Stimulated activated CD4-positive, alpha-beta T cell treated with anti-CD3 and anti-CD28 coated beads, Interleukin-15, amount 100 ng/mL, for 48 hours (primary cell): ENCODE measurements around the gene FOXD4L1.
"Not testable (repeated sequence)": the region's sequence is repeated elsewhere in the genome, so short reads cannot be mapped to it uniquely, and the experiment has no call there.

ENCODE experiments used
- DNase-seq, 2 donors: peaks; one replicate each; pipeline ENCODE4 v3.0.0-alpha.2; 2020; ENCODE audit warnings: low read depth in 2 of 2

FOXD4L1 gene

DNA sequence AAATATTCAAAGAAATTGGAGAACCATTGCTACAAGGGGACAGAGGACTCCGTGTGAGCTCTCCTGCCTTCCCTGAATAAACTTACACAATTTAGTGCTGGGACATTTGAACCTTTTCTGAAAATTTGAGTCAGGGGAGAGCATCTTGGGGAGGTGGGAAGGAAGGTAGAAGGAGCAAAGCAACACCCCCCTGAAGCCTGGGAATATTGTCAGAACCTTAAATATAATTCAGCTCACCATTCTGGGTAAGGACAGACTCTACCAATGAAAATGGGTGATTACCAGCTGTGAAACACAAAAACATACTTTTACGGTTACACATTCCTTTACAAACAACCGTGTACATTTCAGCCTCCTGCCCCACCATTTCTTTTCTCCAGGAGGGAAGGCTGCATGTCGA lies at the start of gene FOXD4L1:
FOXD4L1 (plus strand) TSS at position 301 of the 400 bp plus-strand sequence. CDS start 592 bp downstream, outside the sequence.
- not testable (repeated sequence) for DNase-seq

DNA sequence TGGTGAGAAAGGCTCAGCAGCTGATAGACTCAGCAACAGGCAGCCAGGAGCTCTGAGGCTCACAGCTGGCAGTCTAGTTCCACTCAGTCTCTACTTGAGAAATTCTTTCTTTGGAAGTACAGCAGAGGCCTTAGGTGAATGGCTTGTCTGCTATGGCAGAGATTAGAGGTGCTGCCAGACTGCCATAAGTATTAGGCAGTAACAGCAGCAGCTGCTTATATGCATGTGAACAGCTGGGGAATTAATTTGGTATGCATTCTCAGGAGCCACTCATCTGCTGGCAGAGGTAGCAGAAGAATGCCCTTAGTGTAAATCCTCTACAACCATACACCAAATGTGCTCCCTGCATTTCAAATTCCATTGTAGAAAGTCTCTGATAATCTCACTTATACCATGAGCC lies 32.7 kb upstream of the FOXD4L1 start:
- not testable (repeated sequence) for DNase-seq

GRCh38 chr2:113476688-113477368 lies 21.6 kb upstream of the FOXD4L1 start:
- DNase-seq: not testable (repeated sequence)

- DNase-seq: not testable (repeated sequence)
Observed at GRCh38 chr2:113496527-113496926, 1.9 kb upstream of the FOXD4L1 start.

GRCh38 chr2:113499019-113499885 lies 787 bp downstream of the FOXD4L1 start:
- DNase-seq: not testable (repeated sequence)

DNA sequence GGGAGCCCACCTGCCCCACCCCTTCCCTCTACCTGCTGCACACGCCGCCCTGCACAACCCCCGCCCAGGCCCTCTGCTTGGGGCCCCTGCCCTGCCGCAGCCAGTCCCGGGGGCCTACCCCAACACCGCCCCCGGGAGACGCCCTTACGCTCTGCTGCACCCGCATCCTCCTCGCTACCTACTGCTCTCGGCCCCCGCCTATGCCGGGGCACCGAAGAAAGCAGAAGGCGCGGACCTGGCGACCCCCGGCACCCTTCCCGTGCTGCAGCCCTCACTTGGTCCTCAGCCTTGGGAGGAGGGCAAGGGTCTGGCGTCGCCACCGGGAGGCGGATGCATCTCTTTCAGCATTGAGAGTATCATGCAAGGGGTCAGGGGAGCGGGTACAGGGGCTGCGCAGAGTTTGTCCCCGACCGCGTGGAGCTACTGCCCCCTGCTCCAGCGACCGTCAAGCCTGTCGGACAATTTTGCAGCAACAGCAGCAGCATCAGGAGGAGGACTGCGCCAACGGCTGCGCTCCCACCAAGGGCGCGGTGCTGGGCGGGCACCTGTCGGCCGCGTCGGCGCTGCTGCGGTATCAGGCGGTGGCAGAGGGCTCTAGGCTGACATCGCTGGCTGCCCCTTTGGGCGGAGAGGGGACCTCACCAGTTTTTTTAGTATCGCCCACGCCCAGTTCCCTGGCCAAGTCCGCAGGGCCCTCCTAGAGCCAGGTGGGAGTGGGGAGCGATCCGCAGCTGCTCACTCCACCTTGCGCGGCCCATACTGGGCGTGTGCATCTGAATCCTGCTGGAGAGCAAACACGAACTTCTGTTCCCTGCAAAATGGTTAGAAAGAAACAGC lies 1.6 kb downstream of the FOXD4L1 start:
- DNase-seq: not testable (repeated sequence)

DNA sequence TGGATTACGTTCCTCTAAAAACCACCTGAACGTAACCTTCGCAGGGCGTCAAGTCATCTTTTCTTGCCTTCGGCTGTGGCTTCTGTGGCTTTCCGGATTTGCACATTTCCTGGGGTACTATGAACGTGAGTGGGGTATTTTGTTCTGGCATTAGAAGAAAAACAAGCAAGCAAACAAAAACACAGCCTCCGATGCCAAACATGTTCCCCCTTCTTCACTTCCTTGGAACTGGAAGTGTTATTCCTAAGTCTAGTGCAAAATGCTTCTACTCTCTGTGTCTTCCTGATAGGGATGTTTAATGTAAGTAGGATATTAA lies 2.2 kb downstream of the FOXD4L1 start:
- DNase-seq: not testable (repeated sequence)

GRCh38 chr2:113502216-113503093 lies 4.0 kb downstream of the FOXD4L1 start:
- not testable (repeated sequence) for DNase-seq

GRCh38 chr2:113503094-113504042 lies 4.9 kb downstream of the FOXD4L1 start:
- peak in 1 of 2 donors; percentile 32 for DNase-seq

GRCh38 chr2:113504081-113504480 lies 5.6 kb downstream of the FOXD4L1 start:
- not testable (repeated sequence) for DNase-seq

DNA sequence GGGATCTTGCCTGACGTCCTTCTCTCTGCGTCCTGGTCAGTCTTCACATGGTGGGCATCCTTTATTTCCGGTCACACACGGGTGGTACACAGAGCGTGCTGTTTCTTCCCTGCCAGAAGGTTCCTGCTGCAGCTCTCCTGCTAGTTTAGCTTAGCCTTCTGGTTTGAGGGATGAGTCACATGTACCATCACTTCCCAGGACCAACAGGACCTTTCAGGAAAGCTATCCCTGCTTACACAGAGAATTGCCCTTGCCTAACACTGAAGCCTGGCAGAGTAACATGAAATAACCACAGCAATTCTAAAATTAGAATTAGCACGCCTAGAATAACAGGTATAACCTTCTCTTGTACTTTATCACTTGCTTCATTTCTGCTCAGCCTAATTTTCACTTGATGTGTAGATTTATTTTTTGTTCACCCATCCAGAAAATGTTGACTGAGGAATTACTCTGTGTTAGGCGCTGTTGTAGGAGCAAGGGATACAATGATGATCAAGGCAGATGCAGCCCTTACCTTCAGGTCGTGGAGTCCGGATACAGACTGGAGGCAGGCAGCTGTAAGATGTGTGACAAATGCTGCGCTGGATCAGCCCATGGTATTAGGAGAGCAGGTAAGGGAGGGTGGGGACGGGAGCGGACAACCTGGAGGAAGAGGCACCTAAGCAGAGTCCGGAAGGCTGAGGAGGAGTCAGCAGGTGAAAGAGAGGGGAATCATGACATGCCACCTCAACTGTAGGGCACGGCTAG lies 9.1 kb downstream of the FOXD4L1 start:
- not testable (repeated sequence) for DNase-seq

GRCh38 chr2:113508187-113508586 lies 9.7 kb downstream of the FOXD4L1 start:
- DNase-seq: not testable (repeated sequence)

DNA sequence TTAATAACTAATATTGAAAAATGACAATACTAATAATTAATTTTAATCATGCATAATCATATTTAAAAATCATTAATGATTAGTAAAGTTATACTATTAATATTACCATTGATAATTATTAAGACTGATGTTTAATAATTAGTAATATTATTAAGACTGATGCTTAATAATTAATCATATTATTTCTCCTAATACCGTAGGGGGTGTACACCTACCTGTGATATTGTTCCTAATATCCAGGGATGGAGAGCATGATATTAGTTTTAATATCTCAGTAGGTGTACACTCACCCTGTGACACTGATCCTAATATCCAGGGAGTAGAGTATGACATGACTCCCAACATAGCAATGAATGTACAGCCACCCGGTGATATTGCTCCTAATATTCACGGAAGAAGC lies 12.4 kb downstream of the FOXD4L1 start:
- DNase-seq: not testable (repeated sequence)

DNA sequence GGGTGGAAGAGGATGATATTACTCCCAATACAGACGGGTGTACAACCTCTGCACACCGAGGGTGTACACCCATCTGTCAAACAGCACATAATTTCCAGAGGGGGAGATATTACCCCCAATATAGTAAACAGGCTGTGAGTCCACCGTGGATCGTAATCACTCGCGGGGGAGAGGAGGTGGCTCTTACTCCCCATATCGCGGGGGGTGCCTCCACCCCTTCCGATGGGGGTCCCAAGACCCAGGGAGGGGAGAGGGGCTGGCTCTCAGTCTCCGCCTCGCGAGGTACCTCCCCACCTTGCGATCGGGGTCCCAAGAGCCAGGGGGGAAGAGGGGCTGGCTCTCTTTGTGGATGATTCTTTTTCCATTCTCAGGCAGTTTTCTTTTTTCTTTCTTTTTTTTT lies 13.4 kb downstream of the FOXD4L1 start:
- not testable (repeated sequence) for DNase-seq

DNA sequence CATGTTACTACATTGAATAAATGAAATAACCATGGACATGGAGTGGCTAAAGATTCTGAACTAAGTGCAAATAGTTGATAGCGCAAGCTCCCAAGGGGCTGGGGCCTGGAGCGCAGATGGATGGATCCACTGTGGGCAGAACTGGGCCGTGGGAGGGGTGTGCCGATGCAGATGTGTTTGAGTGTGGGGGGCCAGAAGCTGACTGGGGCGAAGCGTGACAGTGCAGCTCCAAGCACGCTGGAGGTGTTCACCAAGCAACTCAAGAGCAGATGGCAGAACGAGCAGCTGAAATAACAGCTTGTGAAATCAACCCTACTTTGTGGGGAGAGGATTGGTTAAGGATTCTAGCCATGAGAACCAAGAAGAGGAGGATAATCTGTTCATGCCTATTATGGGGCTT lies 17.0 kb downstream of the FOXD4L1 start:
- not testable (repeated sequence) for DNase-seq

GRCh38 chr2:113515995-113516394 lies 17.5 kb downstream of the FOXD4L1 start:
- DNase-seq: not testable (repeated sequence)

GRCh38 chr2:113517025-113517424 lies 18.6 kb downstream of the FOXD4L1 start:
- DNase-seq: not testable (repeated sequence)

DNA sequence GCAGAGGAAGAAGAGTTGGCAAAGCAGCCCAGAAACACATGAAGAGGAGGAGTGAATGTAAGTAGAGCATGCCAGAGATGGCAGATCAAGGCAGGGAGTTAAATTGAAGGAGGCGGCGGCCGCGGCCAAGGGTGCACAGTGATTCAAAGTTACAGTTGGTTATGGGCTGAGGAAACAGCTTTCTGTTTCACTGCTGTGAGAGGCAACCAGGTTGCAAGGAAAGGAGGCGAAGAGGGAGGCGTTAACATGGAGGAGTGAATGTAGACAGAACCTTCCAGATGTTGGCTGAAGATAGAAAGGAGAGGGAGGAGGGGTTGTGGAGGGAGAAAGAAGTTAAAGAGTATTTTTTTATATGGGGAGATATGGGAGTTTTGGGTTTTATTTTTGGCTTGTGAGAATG lies 22.4 kb downstream of the FOXD4L1 start:
- not testable (repeated sequence) for DNase-seq

- not testable (repeated sequence) for DNase-seq
Observed at GRCh38 chr2:113521492-113521891, 23.0 kb downstream of the FOXD4L1 start.
